AG04450 (cell line): ENCODE measurements around the gene SRP9. TPM values are rescaled to one million over a fixed set of nuclear protein-coding genes. Genes with fewer than 3 reads are reported as not detected.

Experiments used
- CTCF ChIA-PET: fragments of 300-600, 350-600 bp; formaldehyde crosslinking; extraction: SDS; loops from one replicate; lab custom pipeline; 2022; ENCODE audit warnings: antibody characterized with exemption, inconsistent platforms; lab: Charles Lee
- POLR2A ChIA-PET: fragments of 350-600 bp; formaldehyde crosslinking; extraction: SDS; loops from one replicate; lab custom pipeline; 2021; ENCODE audit warnings: antibody characterized with exemption, inconsistent platforms; lab: Yijun Ruan, JAX
- DNase-seq: peaks from one replicate; pipeline ENCODE4 v3.0.0-alpha.2; 2011; ENCODE audit warnings: low read depth, low spot score
- H3K27ac ChIP-seq: one replicate; pipeline ENCODE4 v1.5.1; 2012; ENCODE audit warnings: low read depth, low read length, control low read depth
- H3K27me3 ChIP-seq: one replicate; pipeline ENCODE4 v1.6.0; 2012; ENCODE audit warnings: low read length; ENCODE audit not compliant: control insufficient read depth, insufficient read depth
- H3K4me3 ChIP-seq: 2 replicates; pipeline ENCODE4 v1.5.1; 2011; ENCODE audit warnings: mild to moderate bottlenecking, low read depth, low read length, control low read depth
- H3K9me3 ChIP-seq: 2 replicates; pipeline ENCODE4 v1.5.1; 2012; ENCODE audit warnings: low read length; ENCODE audit not compliant: control insufficient read depth, insufficient read depth
- CTCF ChIP-seq: IDR thresholded peaks from 2 replicates; pipeline ENCODE4 v1.5.1; 2011; ENCODE audit warnings: low read depth, low read length, control low read depth, inconsistent platforms
- polyA plus RNA-seq: library from polyadenylated mRNA; depleted of rRNA; stranded (reverse); fragments of >200 nt; gene quantifications from 2 replicates; pipeline ENCODE4 v1.2.3, GENCODE V29; 2011

The SRP9 gene
- polyA plus RNA-seq, 1 experiment, result 527 TPM

DNA sequence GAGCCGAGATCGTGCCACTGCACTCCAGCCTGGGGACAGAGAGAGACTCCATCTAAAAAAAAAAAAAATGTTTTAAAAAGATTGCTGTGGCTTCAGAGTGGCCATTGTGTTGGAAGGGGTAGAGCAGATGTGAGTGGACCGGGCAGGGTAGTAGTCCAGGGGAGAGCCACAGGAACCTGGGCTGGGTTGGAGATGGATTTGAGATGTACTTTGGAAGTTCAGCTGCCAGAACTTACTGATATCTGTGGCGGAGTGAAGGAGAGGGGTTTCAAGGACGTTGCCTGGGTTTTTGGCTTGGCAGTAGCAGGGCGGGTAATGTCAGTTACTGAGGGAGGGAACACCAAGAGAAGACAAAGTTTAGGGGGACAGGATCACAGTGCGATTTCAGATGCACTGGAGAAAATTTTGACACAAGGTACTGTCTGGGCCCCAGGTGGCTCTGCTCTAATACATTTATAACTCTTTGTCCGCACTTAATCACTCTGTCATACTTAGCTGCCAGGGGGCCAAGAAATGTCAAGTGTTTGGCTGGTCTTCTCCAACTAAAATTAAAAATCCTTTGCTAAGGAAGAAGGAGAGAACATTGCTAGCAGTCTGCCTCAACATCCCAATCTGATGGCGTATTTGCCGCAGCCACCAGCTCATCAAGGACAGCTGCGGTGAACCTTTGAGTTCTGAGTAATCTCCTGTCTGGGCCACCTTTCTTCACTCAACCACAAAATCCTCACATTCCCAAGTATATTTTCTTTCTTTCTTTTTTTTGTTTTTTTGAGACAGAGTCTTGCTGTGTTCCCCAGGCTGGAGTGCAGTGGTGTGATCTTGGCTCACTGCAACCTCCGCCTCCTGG, 41.9 kb downstream of the SRP9 start:
- POLR2A ChIA-PET, result interaction anchor here (0.7 kb wide), 1 partner anchor 16 kb away, joined by 6 read pairs; no protein-coding TSS in a partner anchor
- no peak for DNase-seq

DNA sequence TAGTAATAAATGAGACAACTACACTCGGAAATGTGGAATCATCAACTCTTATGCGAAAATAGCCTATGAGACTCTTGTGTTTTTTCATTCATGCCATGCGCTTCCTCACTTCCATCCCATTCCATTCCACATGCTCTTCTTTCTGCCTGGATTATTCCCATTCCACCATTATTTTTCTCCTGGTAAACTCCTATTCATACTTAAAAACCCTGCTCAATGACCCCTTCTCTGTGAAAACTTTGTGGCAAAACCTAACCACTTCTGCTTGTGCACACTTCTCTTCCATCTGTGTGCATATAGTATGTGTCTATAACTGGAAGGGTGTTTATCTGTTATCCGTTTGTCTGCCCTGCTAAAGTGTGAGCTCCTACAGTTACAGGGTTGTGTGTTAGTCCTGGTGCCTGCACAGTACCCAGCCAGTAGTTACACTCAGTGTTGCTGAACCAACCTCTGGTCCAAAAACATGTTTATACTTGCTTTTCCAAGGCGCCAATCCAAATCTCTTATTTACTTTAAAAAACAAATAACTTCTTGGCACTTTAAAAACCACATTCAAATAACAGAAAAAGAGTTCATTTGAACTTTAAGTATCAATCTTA, 43.0 kb downstream of the SRP9 start:
- DNase-seq, result no peak
- POLR2A ChIA-PET, result interaction anchor here (0.6 kb wide), 1 partner anchor 505 kb away, joined by 3 read pairs; no protein-coding TSS in a partner anchor

More for the DNA sequence above, 41.9 kb downstream of the SRP9 start:
- Histone ChIP-seq H3K27me3 (no peaks in the 10 kb centered on the region), H3K4me3 (no peak overlapping the region), H3K9me3 (no peaks in the 10 kb centered on the region), H3K27ac (no peak overlapping the region)
- TF ChIP-seq CTCF, result no peak
- CTCF ChIA-PET, result no interaction called here

DNA sequence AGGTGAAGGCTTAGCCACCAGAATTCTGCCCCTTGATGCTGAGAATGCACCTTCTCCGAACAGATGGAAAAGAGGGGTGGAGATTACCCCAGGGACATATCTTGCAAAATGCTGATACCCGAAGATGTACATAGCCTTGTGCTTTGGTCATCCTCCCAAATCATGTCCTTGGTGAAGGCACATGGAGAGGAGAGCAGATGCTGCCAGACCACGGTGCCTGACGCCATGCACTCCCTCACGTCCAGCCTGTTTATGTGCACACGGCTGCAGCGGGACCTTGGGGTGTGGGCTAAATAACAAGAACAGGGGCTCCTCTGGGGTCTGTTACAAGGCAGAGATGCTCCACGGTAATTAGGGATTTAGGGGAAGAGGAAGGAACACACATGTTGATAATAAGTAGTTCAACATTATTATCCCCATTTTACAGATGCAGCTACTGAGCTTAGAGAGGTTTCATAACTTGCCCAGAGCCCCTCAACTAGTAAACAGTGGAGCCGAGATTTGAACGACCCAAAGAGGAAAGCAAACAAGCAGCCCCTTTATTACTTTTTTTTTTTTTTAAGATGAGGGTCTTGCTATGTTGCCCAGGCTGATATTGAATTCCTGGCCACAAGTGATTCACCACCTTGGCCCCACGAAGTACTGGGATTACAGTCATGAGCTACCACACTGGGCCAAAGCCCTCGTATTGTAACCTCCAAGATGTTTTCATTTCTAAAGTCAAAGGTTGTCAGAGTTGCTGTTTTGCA, 45.2 kb downstream of the SRP9 start:
- no peak for TF ChIP-seq CTCF
- CTCF ChIA-PET, result interaction anchor here (0.5 to 2.1 kb wide), 3 partner anchors 12 to 34 kb away, joined by 3 to 6 read pairs (median 5); no protein-coding TSS in a partner anchor
- H3K4me3 ChIP-seq, result no peak overlapping the region
- H3K27me3 ChIP-seq, result no peaks in the 10 kb centered on the region
- POLR2A ChIA-PET, result interaction anchor here (1.2 kb wide), 1 partner anchor 13 kb away, joined by 5 read pairs; the partner anchor contains the start of gene EPHX1
- no peak for DNase-seq
- no peak overlapping the region for H3K27ac ChIP-seq
- H3K9me3 ChIP-seq, result no peaks in the 10 kb centered on the region

More for the DNA sequence above, 43.0 kb downstream of the SRP9 start:
- TF ChIP-seq CTCF, result no peak
- Histone ChIP-seq H3K4me3 (no peak overlapping the region), H3K27ac (no peak overlapping the region), H3K27me3 (no peaks in the 10 kb centered on the region), H3K9me3 (no peaks in the 10 kb centered on the region)
- CTCF ChIA-PET, result no interaction called here

- no peaks in the 10 kb centered on the region for H3K27me3 ChIP-seq
- DNase-seq, result no peak
- ChIA-PET CTCF (no interaction called here), POLR2A (no interaction called here)
- TF ChIP-seq CTCF, result no peak
- no peak overlapping the region for H3K4me3 ChIP-seq
- no peaks in the 10 kb centered on the region for H3K9me3 ChIP-seq
- H3K27ac ChIP-seq, result no peak overlapping the region
Measured at GRCh38 chr1:225823811-225824261, 46.2 kb downstream of the SRP9 start.
